Gastrocnemius medialis (tissue), 4 donors: ENCODE results near the gene MMP25. TPM values are rescaled to one million over a fixed set of nuclear protein-coding genes. Genes with fewer than 3 reads are reported as not detected.

Experiments
- ATAC-seq, 2 donors: fragments of 150-250 bp; one replicate each; pipeline ENCODE4 v1.9.1; 2016
- DNase-seq, 2 donors: peaks; one replicate each; pipeline ENCODE4 v3.0.0-alpha.2; 2019
- H3K27ac ChIP-seq, 4 donors: fragments of 200-600 bp; sonication (generic); 1 replicate in 1 of 4; 2 replicates in 3 of 4; pipeline ENCODE4 v1.5.1; 2016 to 2018; ENCODE audit warnings: mild to moderate bottlenecking in 2 of 4, moderate library complexity in 1 of 4
- H3K27me3 ChIP-seq, 3 donors: fragments of 200-600 bp; sonication (generic) in 2 of 3; 1 replicate in 1 of 3; 2 replicates in 2 of 3; pipeline versions ENCODE4 v1.5.1 to v1.6.0; 2016 to 2019; ENCODE audit warnings: mild to moderate bottlenecking in 1 of 3, moderate library complexity in 1 of 3
- H3K36me3 ChIP-seq, 2 donors: fragments of 200-600 bp; sonication (generic) in 1 of 2; one replicate each; pipeline ENCODE4 v1.5.1; 2017 to 2018
- H3K4me1 ChIP-seq, 2 donors: fragments of 200-600 bp; sonication (generic) in 1 of 2; one replicate each; pipeline ENCODE4 v1.5.1; 2016 to 2017; ENCODE audit warnings: mild to moderate bottlenecking in 2 of 2
- H3K4me3 ChIP-seq, 4 donors: fragments of 200-600 bp; sonication (generic) in 3 of 4; 1 replicate in 1 of 4; 2 replicates in 3 of 4; pipeline ENCODE4 v1.5.1; 2016 to 2019; ENCODE audit warnings: mild to moderate bottlenecking in 2 of 4
- H3K9me3 ChIP-seq, 3 donors: fragments of 200-600 bp; sonication (generic) in 2 of 3; 1 replicate in 1 of 3; 2 replicates in 2 of 3; pipeline ENCODE4 v1.5.1; 2016 to 2019
- CTCF ChIP-seq, 5 experiments: fragments of 450-650 bp in 3 of 5; fragments of 200-600 bp in 2 of 5; sonication (generic) in 2 of 5; IDR thresholded peaks in 4 of 5; conservative IDR thresholded peaks in 1 of 5; 1 replicate in 4 of 5; 2 replicates in 1 of 5; pipeline ENCODE4 v1.5.1; 2016 to 2019; ENCODE audit warnings: antibody characterized with exemption in 5 of 5, mild to moderate bottlenecking in 3 of 5, moderate library complexity in 3 of 5
- POLR2A ChIP-seq, 2 donors: fragments of 450-650 bp; IDR thresholded peaks; one replicate each; pipeline ENCODE4 v1.6.1; 2017; ENCODE audit warnings: antibody characterized with exemption in 2 of 2, mild to moderate bottlenecking in 2 of 2, moderate library complexity in 2 of 2
- in situ Hi-C, 4 donors: fragments of 200-750 bp; cut with MboI; loops; one replicate each; pipeline versions ENCODE4 v1.15.0 to v1.8.0; 2017; ENCODE audit warnings: low sequenced_read_pairs in 4 of 4
- intact Hi-C: fragments of 100-400 bp; cut with DNase I; formaldehyde crosslinking; loops from one replicate; pipeline ENCODE4 v1.15.1; 2023; ENCODE audit warnings: low total_unique reads
- total RNA-seq, 4 donors: library from RNA; depleted of rRNA; stranded (reverse); fragments of >200 nt; gene quantifications; one replicate each; pipeline versions ENCODE4 v1.1.0 to v1.2.3, GENCODE V29; 2016

Gene MMP25
- total RNA-seq, 4 donors from 2014 or later = 0.15 to 0.75 (median 0.58) TPM; not detected in 1

DNA sequence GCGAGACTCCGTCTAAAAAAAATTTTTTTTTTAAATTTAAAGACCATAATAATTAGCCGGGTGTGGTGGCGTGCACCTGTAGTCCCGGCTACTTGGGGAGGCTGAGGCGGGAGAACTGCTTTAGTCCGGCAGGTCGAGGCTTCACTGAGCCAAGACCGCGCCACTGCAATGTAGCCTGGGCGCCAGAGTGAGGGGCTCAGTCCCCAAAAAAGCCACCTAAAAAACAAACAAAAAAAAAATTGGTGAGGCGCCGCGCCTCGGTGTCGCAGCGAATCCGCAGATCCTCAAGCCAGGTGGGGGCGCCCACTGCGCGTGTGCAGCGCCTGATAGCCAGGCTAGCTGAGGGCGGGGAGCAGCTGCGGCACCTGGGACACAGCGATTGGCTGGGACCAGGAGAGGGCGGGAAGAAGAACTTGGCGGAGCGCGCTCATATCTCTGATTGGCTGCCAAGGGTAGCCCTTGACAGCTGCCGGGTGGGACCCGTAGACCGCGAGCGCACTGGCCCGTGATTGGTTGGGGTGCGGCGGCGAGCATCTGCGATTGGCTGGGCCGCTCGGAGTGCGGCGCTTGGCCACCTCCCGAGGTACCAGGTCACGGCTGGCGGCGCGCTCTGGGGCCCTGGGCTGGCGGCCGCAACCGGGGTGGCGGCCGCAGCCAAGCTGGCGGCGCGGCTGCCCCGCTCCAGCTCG lies 42.6 kb upstream of the MMP25 start:
- ATAC-seq (peak; percentile 98 to 99), DNase-seq (peak; percentile 97 to 98)
- Histone ChIP-seq H3K9me3 (no peaks in the 10 kb centered on the region), H3K4me3 (peak overlapping the region in 3 of 4 donors; percentile 27 to 33 (median 28)), H3K4me1 (peaks cover 4 to 6% of the 10 kb centered on the region in 2 donors), H3K27me3 (peaks cover 0 to 2% (median 0%) of the 10 kb centered on the region in 3 donors), H3K27ac (peak overlapping the region in 3 of 4 donors; percentile 46 to 58 (median 49)), H3K36me3 (peaks cover 0 to 12% of the 10 kb centered on the region in 2 donors)
- TF ChIP-seq POLR2A (IDR thresholded peaks at IDR 0.05) (peak; percentile 88 to 89), CTCF (IDR thresholded peaks at IDR 0.05 in 4 of 5, conservative IDR thresholded peaks at IDR 0.05 in 1 of 5) (peak; percentile 22 to 69 (median 63))
- intact Hi-C loops = loop anchor here (1.0 kb wide), 2 partner anchors 17 to 25 kb away; partner anchors contain the start of gene TNFRSF12A
- in situ Hi-C loops = no loop called here

GRCh38 chr16:3004319-3004718 lies 42.0 kb upstream of the MMP25 start:
- TF ChIP-seq CTCF (IDR thresholded peaks at IDR 0.05 in 4 of 5, conservative IDR thresholded peaks at IDR 0.05 in 1 of 5) = no peak
- peaks cover 4 to 6% of the 10 kb centered on the region in 2 donors for H3K4me1 ChIP-seq
- ATAC-seq (peak; percentile 39 to 48), DNase-seq (no peak)
- intact Hi-C loops (loop anchor here (1.0 kb wide), 1 partner anchor 16 kb away; the partner anchor contains the start of gene TNFRSF12A), in situ Hi-C loops (no loop called here)
- H3K9me3 ChIP-seq = no peaks in the 10 kb centered on the region
- peak overlapping the region in 1 of 4 donors; percentile 53 for H3K4me3 ChIP-seq
- H3K36me3 ChIP-seq = peaks cover 0 to 12% of the 10 kb centered on the region in 2 donors
- peak overlapping the region in 2 of 4 donors; percentile 35 to 46 for H3K27ac ChIP-seq
- H3K27me3 ChIP-seq = peaks cover 0 to 2% (median 0%) of the 10 kb centered on the region in 3 donors

- peak; percentile 13 to 18 for ATAC-seq
- Histone ChIP-seq H3K27me3 (peaks cover 0 to 4% (median 0%) of the 10 kb centered on the region in 3 donors), H3K4me1 (peaks cover 4 to 6% of the 10 kb centered on the region in 2 donors), H3K36me3 (peaks cover 0 to 12% of the 10 kb centered on the region in 2 donors), H3K27ac (peak overlapping the region; percentile 68 to 83 (median 71)), H3K4me3 (peak overlapping the region; percentile 53 to 58 (median 54)), H3K9me3 (no peaks in the 10 kb centered on the region)
- intact Hi-C loops = loop anchor here (1.0 kb wide), 1 partner anchor 15 kb away; the partner anchor contains the start of gene TNFRSF12A
- TF ChIP-seq POLR2A (IDR thresholded peaks at IDR 0.05) = no peak
- TF ChIP-seq CTCF (IDR thresholded peaks at IDR 0.05 in 4 of 5, conservative IDR thresholded peaks at IDR 0.05 in 1 of 5) = no peak
- in situ Hi-C loops = no loop called here
- no peak for DNase-seq
Measured at GRCh38 chr16:3004781-3005284, 41.5 kb upstream of the MMP25 start.

DNA sequence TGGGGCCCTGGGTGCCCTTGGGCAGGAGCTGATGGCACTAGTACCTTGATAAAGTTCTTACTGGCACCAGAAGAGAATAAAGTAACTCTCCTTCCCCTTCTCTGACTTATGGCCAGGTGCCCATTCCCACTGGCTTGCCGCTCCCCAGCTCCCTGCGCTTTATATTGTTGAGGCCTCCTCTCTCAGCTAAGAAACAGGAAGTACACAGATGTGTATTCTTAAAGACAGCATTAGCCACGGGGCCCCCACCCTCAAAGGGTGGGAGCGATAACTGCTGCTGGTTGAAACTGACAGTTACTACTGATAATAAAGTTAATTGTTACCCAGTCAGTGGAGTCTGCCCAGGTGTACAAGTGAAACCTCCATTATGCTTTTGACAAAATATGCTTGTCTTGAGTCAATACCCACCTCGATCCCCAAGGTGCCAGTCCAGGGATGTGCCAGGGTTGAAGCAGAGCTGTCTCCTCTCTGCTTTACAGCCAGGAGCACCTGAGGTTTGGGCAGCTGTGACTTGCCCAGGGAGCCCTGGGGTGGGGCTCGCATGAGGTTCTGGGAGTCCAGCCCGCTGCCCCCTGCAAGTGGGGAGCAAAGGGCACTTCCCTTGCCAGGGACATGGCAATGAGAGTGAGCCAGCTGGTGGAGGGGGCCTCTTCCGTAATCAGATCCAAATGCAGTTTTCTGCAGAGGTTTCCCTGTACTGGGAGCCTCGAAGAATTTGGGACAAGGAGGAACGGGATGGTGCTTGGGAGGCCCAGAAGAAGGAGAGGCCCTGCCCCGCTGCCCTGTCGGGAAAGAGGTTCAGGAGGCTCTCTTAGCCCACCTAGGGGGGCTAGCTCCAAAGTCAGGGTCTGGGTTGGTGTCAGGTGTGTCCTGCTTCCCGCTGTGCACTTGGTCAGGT lies 39.1 kb upstream of the MMP25 start:
- intact Hi-C loops (no loop called here), in situ Hi-C loops (no loop called here)
- Histone ChIP-seq H3K27ac (no peak overlapping the region), H3K9me3 (no peaks in the 10 kb centered on the region), H3K4me3 (no peak overlapping the region), H3K4me1 (peaks cover 4 to 6% of the 10 kb centered on the region in 2 donors), H3K27me3 (peaks cover 9 to 12% (median 11%) of the 10 kb centered on the region in 3 donors), H3K36me3 (peaks cover 0 to 12% of the 10 kb centered on the region in 2 donors)
- DNase-seq = no peak
- ATAC-seq = no peak
- TF ChIP-seq POLR2A (IDR thresholded peaks at IDR 0.05) (no peak), CTCF (IDR thresholded peaks at IDR 0.05 in 4 of 5, conservative IDR thresholded peaks at IDR 0.05 in 1 of 5) (no peak)
